ENCODE measurements around the gene BTBD10. TPM values are rescaled to one million over a fixed set of nuclear protein-coding genes. Genes with fewer than 3 reads are reported as not detected.
"Not testable (repeated sequence)": the region's sequence is repeated elsewhere in the genome, so short reads cannot be mapped to it uniquely, and the experiment has no call there.

The BTBD10 gene
- total RNA-seq, 1 donor from 2014 or later = 70.7 TPM

GRCh38 chr11:13429288-13429687 is 33.7 kb downstream of the BTBD10 start:
- Histone ChIP-seq H3K4me3 (ENCODE audit: low read depth, low read length) (no peak overlapping the region), H3K36me3 (ENCODE audit: control insufficient read depth, insufficient read depth, low read length) (no peaks in the 10 kb centered on the region), H3K27me3 (ENCODE audit: control insufficient read depth, insufficient read depth, low read length) (no peaks in the 10 kb centered on the region)
- TF ChIP-seq CTCF (IDR thresholded peaks at IDR 0.05; ENCODE audit: insufficient read depth, low read length, poor library complexity, severe bottlenecking) = no peak
- no peak for DNase-seq (ENCODE audit: low read depth)

- no peaks in the 10 kb centered on the region for H3K27me3 ChIP-seq (ENCODE audit: control insufficient read depth, insufficient read depth, low read length)
- no peak for DNase-seq (ENCODE audit: low read depth)
- no peak overlapping the region for H3K4me3 ChIP-seq (ENCODE audit: low read depth, low read length)
- H3K36me3 ChIP-seq (ENCODE audit: control insufficient read depth, insufficient read depth, low read length) = no peaks in the 10 kb centered on the region
- no peak for TF ChIP-seq CTCF (IDR thresholded peaks at IDR 0.05; ENCODE audit: insufficient read depth, low read length, poor library complexity, severe bottlenecking)
Measured at GRCh38 chr11:13427440-13427839, 35.6 kb downstream of the BTBD10 start.

GRCh38 chr11:13423372-13423771 is 39.6 kb downstream of the BTBD10 start:
- Histone ChIP-seq H3K27me3 (ENCODE audit: control insufficient read depth, insufficient read depth, low read length) (no peaks in the 10 kb centered on the region), H3K4me3 (ENCODE audit: low read depth, low read length) (no peak overlapping the region), H3K36me3 (ENCODE audit: control insufficient read depth, insufficient read depth, low read length) (no peaks in the 10 kb centered on the region)
- no peak for DNase-seq (ENCODE audit: low read depth)
- no peak for TF ChIP-seq CTCF (IDR thresholded peaks at IDR 0.05; ENCODE audit: insufficient read depth, low read length, poor library complexity, severe bottlenecking)

- no peaks in the 10 kb centered on the region for H3K27me3 ChIP-seq (ENCODE audit: control insufficient read depth, insufficient read depth, low read length)
- TF ChIP-seq CTCF (IDR thresholded peaks at IDR 0.05; ENCODE audit: insufficient read depth, low read length, poor library complexity, severe bottlenecking) = no peak
- H3K36me3 ChIP-seq (ENCODE audit: control insufficient read depth, insufficient read depth, low read length) = no peaks in the 10 kb centered on the region
- DNase-seq (ENCODE audit: low read depth) = no peak
- H3K4me3 ChIP-seq (ENCODE audit: low read depth, low read length) = no peak overlapping the region
Measured at GRCh38 chr11:13421561-13421960, 41.5 kb downstream of the BTBD10 start.

DNA sequence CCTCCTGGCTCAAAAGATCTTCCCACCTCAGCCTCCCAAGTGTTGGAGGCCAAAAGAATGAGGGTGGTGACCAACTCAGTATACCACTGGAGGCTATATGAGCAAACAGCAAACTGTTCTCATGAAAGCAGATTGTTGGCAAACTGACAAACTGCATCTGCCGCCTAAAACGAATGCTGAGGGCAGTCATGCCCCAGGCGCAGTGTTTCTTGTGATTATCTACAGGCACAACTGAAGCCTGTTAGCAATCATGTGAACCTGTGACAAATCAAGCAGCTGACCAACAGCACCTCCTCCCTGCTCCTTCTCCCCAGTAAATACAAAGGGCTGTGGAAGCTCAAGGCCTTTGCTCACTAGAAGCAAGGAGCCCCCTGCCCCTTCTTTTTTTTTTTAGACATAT is 47.8 kb downstream of the BTBD10 start:
- DNase-seq (ENCODE audit: low read depth) = no peak
- TF ChIP-seq CTCF (IDR thresholded peaks at IDR 0.05; ENCODE audit: insufficient read depth, low read length, poor library complexity, severe bottlenecking) = no peak
- no peaks in the 10 kb centered on the region for H3K27me3 ChIP-seq (ENCODE audit: control insufficient read depth, insufficient read depth, low read length)
- H3K4me3 ChIP-seq (ENCODE audit: low read depth, low read length) = no peak overlapping the region
- H3K36me3 ChIP-seq (ENCODE audit: control insufficient read depth, insufficient read depth, low read length) = no peaks in the 10 kb centered on the region

- no peak overlapping the region for H3K4me3 ChIP-seq (ENCODE audit: low read depth, low read length)
- no peaks in the 10 kb centered on the region for H3K27me3 ChIP-seq (ENCODE audit: control insufficient read depth, insufficient read depth, low read length)
- no peak for DNase-seq (ENCODE audit: low read depth)
- H3K36me3 ChIP-seq (ENCODE audit: control insufficient read depth, insufficient read depth, low read length) = no peaks in the 10 kb centered on the region
- no peak for TF ChIP-seq CTCF (IDR thresholded peaks at IDR 0.05; ENCODE audit: insufficient read depth, low read length, poor library complexity, severe bottlenecking)
Measured at GRCh38 chr11:13405220-13405619, 57.8 kb downstream of the BTBD10 start.

- not testable (repeated sequence) for H3K27me3 ChIP-seq (ENCODE audit: control insufficient read depth, insufficient read depth, low read length); DNase-seq (ENCODE audit: low read depth); H3K36me3 ChIP-seq (ENCODE audit: control insufficient read depth, insufficient read depth, low read length); H3K4me3 ChIP-seq (ENCODE audit: low read depth, low read length)
Measured at GRCh38 chr11:13398335-13398734, 64.7 kb downstream of the BTBD10 start.

Measured in kidney epithelial cell (primary cell).